Large intestine (tissue), 3 donors: ENCODE measurements around the gene ANKRD23. TPM values are rescaled to one million over a fixed set of nuclear protein-coding genes. Genes with fewer than 3 reads are reported as not detected.
A peak's percentile ranks its signal among the peaks of the same experiment; 100 is the strongest.
"Not testable (repeated sequence)": the region's sequence is repeated elsewhere in the genome, so short reads cannot be mapped to it uniquely, and the experiment has no call there.

Experiments used
- DNase-seq, 2 donors: peaks; one replicate each; pipeline versions ENCODE4 v3.0.0 to v3.0.0-alpha.2; 2013
- H3K27ac ChIP-seq: one replicate; pipeline ENCODE4 v1.5.1; 2013; ENCODE audit warnings: low read length
- H3K27me3 ChIP-seq: 2 replicates; pipeline ENCODE4 v1.6.1; 2013; ENCODE audit warnings: low read length; ENCODE audit not compliant: control insufficient read depth, insufficient read depth
- H3K36me3 ChIP-seq: 2 replicates; pipeline ENCODE4 v1.6.1; 2013; ENCODE audit warnings: low read length; ENCODE audit not compliant: control insufficient read depth, insufficient read depth
- H3K4me1 ChIP-seq: one replicate; pipeline ENCODE4 v1.6.1; 2013; ENCODE audit warnings: low read length; ENCODE audit not compliant: control insufficient read depth, insufficient read depth
- H3K4me3 ChIP-seq: one replicate; pipeline ENCODE4 v1.5.1; 2013; ENCODE audit warnings: low read length
- H3K9me3 ChIP-seq: one replicate; pipeline ENCODE4 v1.6.1; 2013; ENCODE audit warnings: mild to moderate bottlenecking, low read depth, low read length, moderate library complexity; ENCODE audit not compliant: control insufficient read depth
- WGBS: methylation state at CpG from one replicate; pipeline ENCODE4 v1.1.5; 2013; ENCODE audit warnings: low lambda C conversion rate; ENCODE audit not compliant: insufficient coverage; 5-methylcytosine and 5-hydroxymethylcytosine counted together
- polyA plus RNA-seq: library from polyadenylated mRNA; unstranded; fragments of 120-200 nt; gene quantifications from one replicate; pipeline ENCODE4 v1.2.1, GENCODE V29; 2013

The ANKRD23 gene
- polyA plus RNA-seq, 1 donor = 4.2 TPM

DNA sequence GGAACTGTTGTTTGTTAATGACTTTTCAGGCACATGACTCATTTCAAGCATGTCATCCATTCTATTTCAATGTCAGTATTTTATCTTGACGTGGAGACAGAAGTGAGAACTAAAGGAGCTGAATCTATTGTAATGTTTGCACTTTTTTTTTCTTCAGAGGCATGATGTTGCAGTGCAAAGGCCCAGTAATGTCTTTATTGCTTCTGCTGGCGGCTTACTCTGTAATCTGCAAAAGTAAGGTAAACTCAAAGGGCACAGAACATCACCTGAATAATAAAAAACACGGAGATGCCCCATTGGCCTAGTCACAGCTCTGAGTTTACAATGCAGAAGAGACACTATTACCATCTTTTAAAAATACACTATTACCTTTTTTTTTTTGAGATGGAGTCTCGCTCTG is 30.2 kb downstream of the ANKRD23 start:
- H3K36me3 ChIP-seq = peaks cover 34% of the 10 kb centered on the region
- no peaks in the 10 kb centered on the region for H3K9me3 ChIP-seq
- 60% methylated on average over 1 of the region's 4 CpGs for WGBS
- peak; percentile 68 to 87 for DNase-seq
- H3K27me3 ChIP-seq = no peaks in the 10 kb centered on the region
- peaks cover 39% of the 10 kb centered on the region for H3K4me1 ChIP-seq
- no peak overlapping the region for H3K4me3 ChIP-seq
- H3K27ac ChIP-seq = peak overlapping the region; percentile 50

DNA sequence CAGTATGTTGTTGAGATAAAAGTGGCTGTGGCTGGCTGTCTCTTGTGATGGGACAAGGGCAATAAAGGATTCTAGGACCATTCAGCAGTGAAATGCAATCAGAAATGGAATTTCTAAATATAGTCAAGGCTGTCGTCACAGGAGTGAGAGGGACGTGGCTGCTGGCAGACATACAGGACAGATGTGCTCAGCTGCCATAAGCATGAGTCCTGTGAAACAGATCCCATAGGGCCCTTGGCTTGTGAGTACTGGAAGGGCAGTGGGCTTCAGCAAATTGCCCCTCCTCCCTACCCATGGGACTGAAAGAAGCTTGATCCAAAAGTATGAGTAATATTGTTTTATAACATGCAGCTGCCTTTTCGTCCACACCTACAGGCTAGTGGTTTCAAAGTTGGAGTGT is 31.9 kb downstream of the ANKRD23 start:
- no peak overlapping the region for H3K4me3 ChIP-seq
- H3K9me3 ChIP-seq = no peaks in the 10 kb centered on the region
- peaks cover 24% of the 10 kb centered on the region for H3K4me1 ChIP-seq
- no peak for DNase-seq
- WGBS = no CpG with 5 or more reads among the region's 3 CpGs
- H3K27ac ChIP-seq = no peak overlapping the region
- H3K36me3 ChIP-seq = peaks cover 36% of the 10 kb centered on the region
- no peaks in the 10 kb centered on the region for H3K27me3 ChIP-seq

DNA sequence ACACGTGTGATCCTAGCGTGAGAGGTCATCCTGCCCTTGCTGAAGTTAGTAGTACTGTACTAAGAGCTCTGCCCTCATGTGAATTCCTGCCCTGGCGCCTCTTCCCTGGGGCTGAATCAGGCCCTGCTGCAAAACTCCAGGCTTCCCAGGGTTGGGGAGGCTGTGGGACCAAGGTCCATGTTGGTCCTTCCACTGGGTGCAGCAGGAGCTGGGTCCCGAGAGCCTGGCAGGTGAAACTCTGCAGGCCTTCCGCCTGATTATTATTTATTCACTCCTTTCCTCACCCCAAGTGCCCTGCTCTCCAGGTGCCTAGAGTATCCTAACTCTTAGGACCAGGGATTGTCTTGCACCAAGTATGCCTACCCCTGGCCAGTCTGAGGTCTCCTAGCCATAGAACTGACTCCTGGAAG is 33.0 kb downstream of the ANKRD23 start:
- no peak for DNase-seq
- Histone ChIP-seq H3K9me3 (no peaks in the 10 kb centered on the region), H3K4me3 (no peak overlapping the region), H3K4me1 (peaks cover 24% of the 10 kb centered on the region), H3K27me3 (no peaks in the 10 kb centered on the region), H3K36me3 (peaks cover 36% of the 10 kb centered on the region), H3K27ac (no peak overlapping the region)
- no CpG with 5 or more reads among the region's 5 CpGs for WGBS

DNA sequence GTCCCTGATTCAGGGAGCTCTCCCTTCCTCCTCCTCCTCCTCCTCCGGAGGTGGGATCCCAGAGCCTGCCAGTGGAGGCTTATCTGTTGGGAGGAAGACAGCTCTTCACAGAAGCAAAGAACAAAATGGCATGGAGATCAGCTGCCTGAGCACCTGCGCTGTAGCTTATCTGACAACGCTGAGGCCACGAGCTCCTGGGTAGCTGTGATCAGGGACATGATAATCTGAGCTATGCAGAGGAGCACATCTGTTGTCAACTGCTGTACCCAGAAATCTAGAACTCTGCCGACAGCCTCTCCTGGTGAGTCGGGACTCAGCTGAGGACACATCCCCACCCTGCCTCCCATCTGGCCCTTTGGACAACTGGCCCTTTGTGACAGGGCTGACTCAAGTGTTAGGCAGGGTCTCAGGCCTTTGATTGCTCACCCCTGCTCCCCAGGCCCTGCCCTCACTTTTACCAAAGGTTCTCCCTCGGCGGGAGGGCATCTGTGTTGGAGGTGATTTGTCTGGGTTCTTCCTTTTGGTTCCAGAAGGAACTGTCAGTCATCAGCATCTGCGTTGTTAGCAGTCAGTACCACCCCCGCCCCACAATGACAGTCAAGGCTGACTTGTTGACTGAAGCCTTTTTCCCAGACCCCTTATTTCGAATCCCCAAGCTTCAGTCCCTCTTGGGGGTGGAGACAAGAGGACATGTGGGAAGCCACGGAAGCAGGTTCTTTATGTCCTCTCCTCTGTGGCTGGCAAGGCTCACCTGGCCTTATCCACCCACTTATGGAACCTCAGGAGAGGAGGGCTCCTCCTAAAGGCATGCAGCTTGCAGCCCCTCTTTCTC is 33.7 kb downstream of the ANKRD23 start:
- no peaks in the 10 kb centered on the region for H3K27me3 ChIP-seq
- H3K9me3 ChIP-seq = no peaks in the 10 kb centered on the region
- no peak overlapping the region for H3K4me3 ChIP-seq
- H3K4me1 ChIP-seq = peaks cover 22% of the 10 kb centered on the region
- H3K27ac ChIP-seq = no peak overlapping the region
- H3K36me3 ChIP-seq = peaks cover 36% of the 10 kb centered on the region
- DNase-seq = no peak
- WGBS = no CpG with 5 or more reads among the region's 12 CpGs

DNA sequence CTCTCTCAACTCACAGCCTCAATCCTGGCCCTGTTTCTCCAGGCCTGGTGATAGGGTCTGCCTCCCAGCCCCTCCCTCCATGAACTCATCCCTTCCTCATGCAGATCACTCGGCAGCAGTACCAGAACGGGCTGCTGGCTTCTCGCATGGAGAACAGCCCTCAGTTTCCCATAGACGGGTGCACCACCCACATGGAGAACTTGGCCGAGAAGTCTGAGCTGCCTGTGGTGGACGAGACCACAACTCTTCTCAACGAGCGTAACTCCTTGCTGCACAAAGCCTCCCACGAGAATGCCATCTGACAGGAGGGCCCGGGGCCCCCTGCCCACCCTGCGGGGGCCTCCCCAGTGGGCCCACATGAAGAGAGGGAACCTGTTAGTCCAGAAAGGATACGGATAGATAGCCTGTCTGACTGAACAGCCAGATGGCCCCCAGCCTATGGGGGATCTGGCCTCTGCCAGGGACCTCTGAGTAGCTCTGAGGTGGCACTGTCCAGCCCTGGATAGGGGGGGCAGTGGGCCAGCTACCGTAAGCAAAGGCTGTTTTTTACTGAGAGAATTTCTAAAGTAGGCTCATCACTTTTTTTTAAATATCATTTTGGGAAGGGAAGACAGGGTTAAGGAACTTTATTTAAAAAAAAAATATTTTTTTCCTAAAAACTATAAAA is 34.5 kb downstream of the ANKRD23 start:
- no peak for DNase-seq
- no CpG with 5 or more reads among the region's 13 CpGs for WGBS
- H3K9me3 ChIP-seq = no peaks in the 10 kb centered on the region
- peaks cover 18% of the 10 kb centered on the region for H3K4me1 ChIP-seq
- no peak overlapping the region for H3K4me3 ChIP-seq
- H3K27ac ChIP-seq = no peak overlapping the region
- H3K36me3 ChIP-seq = peaks cover 36% of the 10 kb centered on the region
- H3K27me3 ChIP-seq = no peaks in the 10 kb centered on the region

DNA sequence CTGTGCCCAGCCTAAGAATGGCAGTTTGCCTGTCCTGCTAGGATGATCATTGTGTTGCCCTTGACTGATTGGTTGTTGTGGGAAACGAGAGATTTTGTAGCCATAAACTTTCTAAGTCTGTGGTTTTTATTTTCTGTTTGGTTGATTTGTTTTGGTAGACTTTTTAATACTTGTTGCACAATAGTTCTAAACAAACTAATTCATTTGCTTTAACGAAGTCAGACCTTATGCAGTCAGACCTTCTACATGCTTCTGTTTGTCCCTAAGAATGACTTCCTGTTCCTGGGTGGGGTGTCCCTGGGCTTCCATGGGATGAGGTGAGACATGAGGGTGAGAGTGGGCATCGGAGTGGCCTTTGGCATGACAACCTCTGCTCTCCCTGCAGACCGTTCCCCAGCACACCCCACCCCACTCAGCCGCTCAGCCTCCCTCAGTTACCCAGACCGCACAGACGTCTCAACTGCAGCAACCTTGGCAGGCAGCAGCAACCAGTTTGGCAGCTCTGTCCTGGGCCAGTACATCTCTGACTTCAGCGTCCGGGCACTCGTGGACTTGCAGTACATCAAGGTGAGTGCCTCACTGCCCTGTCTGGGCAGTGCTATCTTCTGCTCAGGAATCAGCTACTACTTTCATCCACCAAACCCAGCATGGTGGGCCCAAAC is 35.5 kb downstream of the ANKRD23 start:
- no CpG with 5 or more reads among the region's 10 CpGs for WGBS
- H3K36me3 ChIP-seq = peaks cover 40% of the 10 kb centered on the region
- no peak overlapping the region for H3K27ac ChIP-seq

DNA sequence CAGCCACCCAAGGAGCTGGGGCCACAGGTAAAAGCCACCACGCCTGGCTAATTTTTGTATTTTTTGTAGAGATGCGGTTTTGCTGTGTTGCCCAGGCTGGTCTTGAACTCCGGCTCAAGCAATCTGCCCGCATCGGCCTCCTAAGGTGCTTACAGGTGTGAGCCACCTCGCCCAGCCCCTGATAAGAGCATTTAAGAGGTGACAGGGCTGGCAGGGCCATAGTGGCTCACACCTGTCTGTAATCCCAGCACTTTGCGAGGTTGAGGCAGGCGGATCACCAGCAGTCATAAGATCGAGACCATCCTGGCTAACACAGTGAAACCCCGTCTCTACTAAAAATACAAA is 36.7 kb downstream of the ANKRD23 start:
- Histone ChIP-seq H3K4me3 (no peak overlapping the region), H3K36me3 (peaks cover 44% of the 10 kb centered on the region), H3K27me3 (no peaks in the 10 kb centered on the region), H3K9me3 (no peaks in the 10 kb centered on the region), H3K27ac (no peak overlapping the region), H3K4me1 (peaks cover 8% of the 10 kb centered on the region)
- 100% methylated on average over 1 of the region's 10 CpGs for WGBS
- no peak for DNase-seq

More for the DNA sequence above, 35.5 kb downstream of the ANKRD23 start:
- DNase-seq = no peak
- Histone ChIP-seq H3K9me3 (no peaks in the 10 kb centered on the region), H3K4me1 (peaks cover 13% of the 10 kb centered on the region), H3K4me3 (no peak overlapping the region), H3K27me3 (no peaks in the 10 kb centered on the region)

DNA sequence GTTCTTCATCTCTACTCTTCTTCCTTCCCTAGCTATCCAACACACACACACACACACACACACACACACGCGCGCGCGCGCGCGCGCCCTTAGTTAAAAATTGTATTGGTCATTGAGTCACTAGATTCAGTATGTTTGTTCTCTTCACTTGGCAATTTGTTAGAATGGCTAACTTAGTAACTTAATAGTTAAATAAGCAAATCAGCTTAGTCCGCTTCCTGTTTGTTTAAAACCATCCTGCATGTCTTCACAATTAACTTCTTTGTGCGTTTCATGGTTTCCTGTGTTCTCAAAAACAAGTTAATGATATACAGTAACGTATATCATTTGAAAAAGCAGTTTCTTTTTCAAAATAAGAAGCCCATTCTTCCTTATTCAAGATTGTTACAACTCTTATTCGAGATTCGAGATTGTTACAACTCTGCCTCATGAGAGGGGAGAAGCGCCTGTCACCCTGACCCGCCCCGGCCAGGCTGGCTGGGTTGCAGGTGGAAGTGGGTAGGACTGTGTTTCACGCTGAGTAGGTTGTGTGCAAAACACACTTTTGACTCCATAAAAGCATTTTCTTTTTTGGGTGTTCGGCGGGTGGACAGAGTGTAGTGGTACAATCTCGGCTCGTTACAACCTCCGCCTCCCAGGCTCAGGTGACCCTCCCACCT is 37.2 kb downstream of the ANKRD23 start:
- no peaks in the 10 kb centered on the region for H3K27me3 ChIP-seq
- no peak for DNase-seq
- H3K4me1 ChIP-seq = peaks cover 8% of the 10 kb centered on the region
- H3K36me3 ChIP-seq = peaks cover 45% of the 10 kb centered on the region
- 88% methylated on average over 11 of the region's 23 CpGs for WGBS
- H3K4me3 ChIP-seq = no peak overlapping the region
- H3K9me3 ChIP-seq = no peaks in the 10 kb centered on the region
- no peak overlapping the region for H3K27ac ChIP-seq

DNA sequence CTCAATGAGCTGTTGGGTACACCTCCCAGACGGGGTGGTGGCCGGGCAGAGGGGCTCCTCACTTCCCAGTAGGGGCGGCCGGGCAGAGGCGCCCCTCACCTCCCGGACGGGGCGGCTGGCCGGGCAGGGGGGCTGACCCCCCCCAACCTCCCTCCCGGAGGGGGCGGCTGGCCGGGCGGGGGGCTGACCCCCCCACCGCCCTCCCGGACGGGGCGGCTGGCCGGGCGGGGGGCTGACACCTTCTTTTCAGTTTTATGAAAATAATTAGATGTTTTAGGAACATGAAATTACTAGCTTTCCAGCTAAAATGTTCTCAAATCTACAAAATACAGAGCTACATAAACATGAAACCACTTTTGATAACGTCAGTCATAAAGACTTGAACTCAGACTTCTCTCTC is 37.9 kb downstream of the ANKRD23 start:
- H3K36me3 ChIP-seq = peaks cover 43% of the 10 kb centered on the region
- not testable (repeated sequence) for H3K4me3 ChIP-seq, H3K27me3 ChIP-seq, H3K27ac ChIP-seq, H3K4me1 ChIP-seq, H3K9me3 ChIP-seq, DNase-seq
- WGBS = no CpG with 5 or more reads among the region's 20 CpGs

DNA sequence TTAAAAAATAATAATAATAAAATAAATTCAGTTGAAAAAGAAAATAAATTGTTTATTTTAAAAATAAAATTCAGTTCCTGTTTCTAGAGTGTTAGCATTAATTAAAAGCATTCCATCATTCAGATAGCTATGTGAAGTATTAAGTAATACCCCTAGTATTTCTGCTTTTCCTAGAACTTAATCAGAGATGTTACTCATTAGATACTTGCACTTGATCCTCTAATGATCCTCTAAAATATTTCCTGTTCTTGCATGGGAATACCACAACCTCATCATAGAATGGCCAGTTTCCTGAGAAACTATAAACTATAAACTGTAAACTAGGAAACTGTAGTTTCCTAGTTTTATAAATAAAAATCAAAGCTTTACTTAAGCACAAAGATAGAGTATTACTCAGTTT is 38.8 kb downstream of the ANKRD23 start:
- H3K9me3 ChIP-seq = no peaks in the 10 kb centered on the region
- DNase-seq = no peak
- peaks cover 40% of the 10 kb centered on the region for H3K36me3 ChIP-seq
- H3K4me1 ChIP-seq = peaks cover 3% of the 10 kb centered on the region
- H3K27me3 ChIP-seq = no peaks in the 10 kb centered on the region
- no peak overlapping the region for H3K27ac ChIP-seq
- H3K4me3 ChIP-seq = no peak overlapping the region
